Measurements from ENCODE around the gene RBM14.
A peak's percentile ranks its signal among the peaks of the same experiment; 100 is the strongest.
"Not testable (repeated sequence)": the region's sequence is repeated elsewhere in the genome, so short reads cannot be mapped to it uniquely, and the experiment has no call there.

The RBM14 gene

DNA sequence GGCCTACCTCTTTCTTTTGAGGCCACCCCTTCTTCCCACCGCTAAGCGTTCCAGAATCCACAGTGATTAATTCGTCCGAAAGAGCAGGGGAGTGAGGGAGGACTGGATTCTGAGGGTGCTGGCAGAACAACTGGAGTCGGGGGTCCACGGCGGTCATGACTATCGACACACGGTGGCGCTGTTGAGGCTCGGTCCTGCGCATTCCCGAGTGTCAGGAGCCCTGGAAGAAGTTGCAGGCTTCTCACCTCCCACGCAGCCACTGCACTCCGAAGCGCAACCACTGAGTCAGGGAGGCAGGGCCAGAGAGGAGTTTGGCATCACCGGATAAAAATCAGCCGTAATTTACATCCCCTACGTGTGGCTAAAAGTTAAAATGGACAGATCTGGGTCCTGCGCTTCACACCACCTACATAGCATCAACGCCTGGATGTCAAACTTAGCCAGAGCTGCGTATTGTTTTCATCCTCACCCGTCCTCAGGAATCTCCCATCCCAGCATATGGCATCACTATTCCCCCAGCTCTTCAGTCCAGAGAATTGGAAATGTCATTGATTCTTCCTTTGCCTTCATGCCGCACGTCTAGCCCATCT is 37.3 kb upstream of the RBM14 start:
- peak; percentile 47 to 60 for DNase-seq (ENCODE audit: low read depth in 1 of 2, low spot score in 1 of 2)
- H3K27me3 ChIP-seq (ENCODE audit: insufficient read depth, poor library complexity, severe bottlenecking), result no peaks in the 10 kb centered on the region
- no peak overlapping the region for H3K4me3 ChIP-seq (replicated peaks; ENCODE audit: insufficient read depth, low read length)
- TF ChIP-seq, protein P1, sequence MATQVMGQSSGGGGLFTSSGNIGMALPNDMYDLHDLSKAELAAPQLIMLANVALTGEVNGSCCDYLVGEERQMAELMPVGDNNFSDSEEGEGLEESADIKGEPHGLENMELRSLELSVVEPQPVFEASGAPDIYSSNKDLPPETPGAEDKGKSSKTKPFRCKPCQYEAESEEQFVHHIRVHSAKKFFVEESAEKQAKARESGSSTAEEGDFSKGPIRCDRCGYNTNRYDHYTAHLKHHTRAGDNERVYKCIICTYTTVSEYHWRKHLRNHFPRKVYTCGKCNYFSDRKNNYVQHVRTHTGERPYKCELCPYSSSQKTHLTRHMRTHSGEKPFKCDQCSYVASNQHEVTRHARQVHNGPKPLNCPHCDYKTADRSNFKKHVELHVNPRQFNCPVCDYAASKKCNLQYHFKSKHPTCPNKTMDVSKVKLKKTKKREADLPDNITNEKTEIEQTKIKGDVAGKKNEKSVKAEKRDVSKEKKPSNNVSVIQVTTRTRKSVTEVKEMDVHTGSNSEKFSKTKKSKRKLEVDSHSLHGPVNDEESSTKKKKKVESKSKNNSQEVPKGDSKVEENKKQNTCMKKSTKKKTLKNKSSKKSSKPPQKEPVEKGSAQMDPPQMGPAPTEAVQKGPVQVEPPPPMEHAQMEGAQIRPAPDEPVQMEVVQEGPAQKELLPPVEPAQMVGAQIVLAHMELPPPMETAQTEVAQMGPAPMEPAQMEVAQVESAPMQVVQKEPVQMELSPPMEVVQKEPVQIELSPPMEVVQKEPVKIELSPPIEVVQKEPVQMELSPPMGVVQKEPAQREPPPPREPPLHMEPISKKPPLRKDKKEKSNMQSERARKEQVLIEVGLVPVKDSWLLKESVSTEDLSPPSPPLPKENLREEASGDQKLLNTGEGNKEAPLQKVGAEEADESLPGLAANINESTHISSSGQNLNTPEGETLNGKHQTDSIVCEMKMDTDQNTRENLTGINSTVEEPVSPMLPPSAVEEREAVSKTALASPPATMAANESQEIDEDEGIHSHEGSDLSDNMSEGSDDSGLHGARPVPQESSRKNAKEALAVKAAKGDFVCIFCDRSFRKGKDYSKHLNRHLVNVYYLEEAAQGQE (IDR thresholded peaks at IDR 0.05; ENCODE audit: insufficient replicate concordance, low read depth), result no peak
- no peak for TF ChIP-seq GABPA (IDR thresholded peaks at IDR 0.05; ENCODE audit: low read depth)
- no peak for TF ChIP-seq SPI1 (IDR thresholded peaks at IDR 0.05; ENCODE audit: borderline replicate concordance, low read depth)
- TF ChIP-seq POLR2AphosphoS5 (IDR thresholded peaks at IDR 0.05; ENCODE audit: low read depth), result no peak
- TF ChIP-seq, protein P2, sequence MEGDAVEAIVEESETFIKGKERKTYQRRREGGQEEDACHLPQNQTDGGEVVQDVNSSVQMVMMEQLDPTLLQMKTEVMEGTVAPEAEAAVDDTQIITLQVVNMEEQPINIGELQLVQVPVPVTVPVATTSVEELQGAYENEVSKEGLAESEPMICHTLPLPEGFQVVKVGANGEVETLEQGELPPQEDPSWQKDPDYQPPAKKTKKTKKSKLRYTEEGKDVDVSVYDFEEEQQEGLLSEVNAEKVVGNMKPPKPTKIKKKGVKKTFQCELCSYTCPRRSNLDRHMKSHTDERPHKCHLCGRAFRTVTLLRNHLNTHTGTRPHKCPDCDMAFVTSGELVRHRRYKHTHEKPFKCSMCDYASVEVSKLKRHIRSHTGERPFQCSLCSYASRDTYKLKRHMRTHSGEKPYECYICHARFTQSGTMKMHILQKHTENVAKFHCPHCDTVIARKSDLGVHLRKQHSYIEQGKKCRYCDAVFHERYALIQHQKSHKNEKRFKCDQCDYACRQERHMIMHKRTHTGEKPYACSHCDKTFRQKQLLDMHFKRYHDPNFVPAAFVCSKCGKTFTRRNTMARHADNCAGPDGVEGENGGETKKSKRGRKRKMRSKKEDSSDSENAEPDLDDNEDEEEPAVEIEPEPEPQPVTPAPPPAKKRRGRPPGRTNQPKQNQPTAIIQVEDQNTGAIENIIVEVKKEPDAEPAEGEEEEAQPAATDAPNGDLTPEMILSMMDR (IDR thresholded peaks at IDR 0.05; ENCODE audit: insufficient read depth, low read length), result peak; percentile 75
- H3K27ac ChIP-seq (replicated peaks), result no peak overlapping the region

DNA sequence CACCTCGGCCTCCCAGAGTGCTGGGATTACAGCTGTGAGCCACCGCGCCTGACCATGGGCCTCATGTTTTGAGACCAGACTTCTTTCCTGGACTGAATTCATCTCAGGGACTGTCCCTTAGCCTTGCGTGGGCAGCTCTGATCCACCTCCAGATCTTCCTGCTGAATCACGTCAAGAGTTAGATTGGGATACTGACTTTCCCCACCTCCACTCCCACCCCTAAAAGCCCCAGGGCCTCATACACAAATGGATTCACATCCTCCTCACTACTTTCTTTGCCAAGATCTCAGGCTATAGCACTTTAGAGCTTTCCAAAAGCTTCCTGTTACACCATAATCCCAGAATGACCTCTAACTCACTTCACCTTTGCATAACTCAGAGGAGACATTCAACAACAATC is 35.6 kb upstream of the RBM14 start:
- H3K4me3 ChIP-seq (replicated peaks; ENCODE audit: insufficient read depth, low read length), result no peak overlapping the region
- TF ChIP-seq, protein P1 (IDR thresholded peaks at IDR 0.05; ENCODE audit: insufficient replicate concordance, low read depth), result no peak
- TF ChIP-seq POLR2AphosphoS5 (IDR thresholded peaks at IDR 0.05; ENCODE audit: low read depth), result no peak
- no peak for TF ChIP-seq GABPA (IDR thresholded peaks at IDR 0.05; ENCODE audit: low read depth)
- TF ChIP-seq, protein P2 (IDR thresholded peaks at IDR 0.05; ENCODE audit: insufficient read depth, low read length), result no peak
- no peak for TF ChIP-seq SPI1 (IDR thresholded peaks at IDR 0.05; ENCODE audit: borderline replicate concordance, low read depth)
- DNase-seq (ENCODE audit: low read depth in 1 of 2, low spot score in 1 of 2), result no peak
- H3K27ac ChIP-seq (replicated peaks), result no peak overlapping the region
- H3K27me3 ChIP-seq (ENCODE audit: insufficient read depth, poor library complexity, severe bottlenecking), result no peaks in the 10 kb centered on the region

DNA sequence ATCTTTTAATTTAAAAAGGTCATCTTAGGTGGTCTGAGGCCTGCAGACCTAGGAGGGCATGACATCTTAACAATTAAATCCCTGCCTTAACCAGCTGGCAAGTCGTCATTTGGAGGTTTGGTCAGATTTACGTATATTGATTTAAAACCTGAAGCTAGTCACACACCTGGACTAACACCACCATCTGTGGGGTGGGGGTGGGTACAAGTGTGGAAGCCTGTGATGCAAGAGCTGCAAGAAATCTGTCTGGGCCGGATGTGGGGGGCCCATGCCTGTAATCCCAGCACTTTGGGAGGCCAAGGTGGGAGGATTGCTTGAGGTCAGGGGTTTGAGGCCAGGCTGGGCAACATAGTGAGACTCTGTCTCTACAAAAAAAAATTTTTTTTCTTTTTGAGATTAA is 35.2 kb upstream of the RBM14 start:
- Histone ChIP-seq H3K27ac (replicated peaks) (no peak overlapping the region), H3K4me3 (replicated peaks; ENCODE audit: insufficient read depth, low read length) (no peak overlapping the region), H3K27me3 (ENCODE audit: insufficient read depth, poor library complexity, severe bottlenecking) (no peaks in the 10 kb centered on the region)
- TF ChIP-seq GABPA (IDR thresholded peaks at IDR 0.05; ENCODE audit: low read depth) (no peak), POLR2AphosphoS5 (IDR thresholded peaks at IDR 0.05; ENCODE audit: low read depth) (no peak), SPI1 (IDR thresholded peaks at IDR 0.05; ENCODE audit: borderline replicate concordance, low read depth) (no peak)
- TF ChIP-seq, protein P1 (IDR thresholded peaks at IDR 0.05; ENCODE audit: insufficient replicate concordance, low read depth), result no peak
- TF ChIP-seq, protein P2 (IDR thresholded peaks at IDR 0.05; ENCODE audit: insufficient read depth, low read length), result no peak
- DNase-seq (ENCODE audit: low read depth in 1 of 2, low spot score in 1 of 2), result no peak

DNA sequence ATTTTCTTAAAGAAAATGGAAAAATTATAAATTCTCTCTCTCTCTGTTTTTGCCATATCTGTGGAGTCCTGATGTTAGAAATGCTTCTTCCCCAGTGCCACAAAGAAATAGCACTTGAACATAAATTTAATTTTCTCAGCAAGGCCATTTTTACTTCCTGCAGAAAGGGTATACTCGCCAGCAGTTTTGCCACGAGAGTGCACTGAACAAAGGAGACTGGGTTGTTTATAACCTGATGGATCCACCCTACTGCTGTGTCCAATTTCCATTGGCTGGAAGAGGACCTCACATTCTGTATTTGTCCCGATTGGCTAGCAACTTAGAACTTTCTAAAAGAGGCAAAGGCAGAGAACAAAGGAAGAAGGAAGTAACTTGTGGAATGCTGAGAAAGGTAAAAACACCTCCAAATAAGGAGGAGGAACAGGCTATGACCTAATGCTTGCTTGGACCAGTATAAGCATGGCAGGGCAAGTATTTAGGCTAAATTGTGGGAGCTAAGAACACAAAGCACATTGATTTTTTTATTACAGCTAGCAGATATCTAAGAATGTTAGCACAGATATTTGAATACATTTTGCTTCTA is 33.8 kb upstream of the RBM14 start:
- H3K4me3 ChIP-seq (replicated peaks; ENCODE audit: insufficient read depth, low read length); DNase-seq (ENCODE audit: low read depth in 1 of 2, low spot score in 1 of 2); H3K27ac ChIP-seq (replicated peaks); H3K27me3 ChIP-seq (ENCODE audit: insufficient read depth, poor library complexity, severe bottlenecking): not testable (repeated sequence)

DNA sequence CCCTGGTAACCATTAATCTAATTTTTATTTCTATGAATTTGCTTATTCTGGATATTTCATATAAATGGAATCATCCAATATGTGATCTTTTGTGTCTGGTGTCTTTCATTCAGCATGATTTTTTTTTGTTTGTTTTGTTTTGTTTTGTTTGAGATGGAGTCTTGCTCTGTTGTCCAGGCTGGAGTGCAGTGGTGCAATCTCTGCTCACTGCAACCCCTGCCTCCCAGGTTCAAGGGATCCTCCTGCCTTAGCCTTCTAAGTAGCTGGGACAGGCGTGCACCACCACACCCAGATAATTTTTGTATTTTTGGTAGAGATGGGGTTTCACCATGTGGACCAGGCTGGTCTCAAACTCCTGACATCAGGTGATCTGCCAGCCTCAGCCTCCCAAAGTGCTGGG is 31.0 kb upstream of the RBM14 start:
- not testable (repeated sequence) for H3K27ac ChIP-seq (replicated peaks)

More for the DNA sequence above, 31.0 kb upstream of the RBM14 start:
- H3K4me3 ChIP-seq (replicated peaks; ENCODE audit: insufficient read depth, low read length); DNase-seq (ENCODE audit: low read depth in 1 of 2, low spot score in 1 of 2); H3K27me3 ChIP-seq (ENCODE audit: insufficient read depth, poor library complexity, severe bottlenecking): not testable (repeated sequence)
